OCI-M2 (cell line): ENCODE data around the gene KIF21B.
"Not testable (repeated sequence)": the region's sequence is repeated elsewhere in the genome, so short reads cannot be mapped to it uniquely, and the experiment has no call there.

ENCODE experiments used
- DNase-seq: peaks from one replicate; lab custom pipeline; 2025; ENCODE audit not compliant: unreplicated experiment; lab: John Stamatoyannopoulos, UW

KIF21B gene

DNA sequence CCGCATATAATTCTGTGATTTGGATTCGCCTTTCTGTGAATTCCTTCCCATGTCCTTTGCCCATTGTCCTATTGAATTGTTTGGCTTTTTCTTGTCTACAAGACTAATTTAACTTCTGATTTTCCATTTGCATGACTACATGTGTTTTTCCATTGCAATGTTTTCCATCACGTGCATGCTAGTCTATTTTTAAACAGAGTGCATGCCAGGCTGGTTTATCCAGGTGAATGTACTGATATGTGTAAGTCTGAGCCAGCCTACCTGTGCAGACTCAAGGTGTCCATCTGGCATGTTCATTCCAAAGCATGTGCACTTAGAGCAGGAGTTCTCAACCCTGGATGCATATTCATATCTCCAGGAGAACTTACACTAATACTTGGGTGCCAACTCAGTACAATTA lies 69.1 kb downstream of the KIF21B start:
- DNase-seq: no peak

DNA sequence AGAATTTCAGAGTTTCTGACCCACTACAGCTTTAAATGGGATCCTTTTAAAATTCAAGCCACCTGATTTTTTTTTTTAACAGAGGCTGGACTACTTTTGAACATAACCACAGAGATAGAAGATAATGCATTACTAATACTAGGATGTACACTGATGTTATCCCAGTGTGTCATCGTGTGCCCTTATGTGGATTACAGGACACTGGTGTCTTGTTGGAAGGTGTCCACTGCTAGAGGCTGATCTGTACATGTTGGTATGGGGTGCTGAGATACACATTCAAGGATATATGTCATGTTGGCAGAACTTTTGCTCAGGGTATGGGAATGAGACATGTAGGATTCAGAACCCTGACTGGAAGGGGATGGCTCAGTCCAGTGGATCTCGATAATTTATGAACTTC lies 72.5 kb downstream of the KIF21B start:
- no peak for DNase-seq

GRCh38 chr1:200949626-200950025 lies 73.9 kb downstream of the KIF21B start:
- no peak for DNase-seq

- DNase-seq: no peak
Measured at GRCh38 chr1:200947059-200947566, 76.4 kb downstream of the KIF21B start.

DNA sequence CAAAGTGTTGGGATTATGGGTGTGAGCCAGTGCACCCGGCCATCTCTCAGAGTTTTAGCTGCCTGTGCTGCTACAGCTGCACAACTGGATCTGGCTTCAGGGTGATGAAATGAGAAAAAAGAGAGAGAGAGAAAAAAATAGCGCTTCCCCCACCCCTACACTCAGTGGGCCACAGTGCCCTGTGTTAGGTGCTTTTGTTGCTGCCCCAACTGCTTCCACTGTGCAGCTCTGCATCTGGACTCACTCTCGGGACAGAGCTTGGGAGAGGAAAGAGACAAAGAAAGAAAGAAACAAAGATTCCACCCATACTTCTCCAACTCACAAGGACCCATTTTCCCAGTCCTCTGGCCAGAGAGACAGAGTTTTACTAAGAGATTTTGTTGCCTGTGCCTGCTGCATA lies 78.4 kb downstream of the KIF21B start:
- DNase-seq: no peak

- no peak for DNase-seq
Measured at GRCh38 chr1:200938955-200939354, 84.6 kb downstream of the KIF21B start.

DNA sequence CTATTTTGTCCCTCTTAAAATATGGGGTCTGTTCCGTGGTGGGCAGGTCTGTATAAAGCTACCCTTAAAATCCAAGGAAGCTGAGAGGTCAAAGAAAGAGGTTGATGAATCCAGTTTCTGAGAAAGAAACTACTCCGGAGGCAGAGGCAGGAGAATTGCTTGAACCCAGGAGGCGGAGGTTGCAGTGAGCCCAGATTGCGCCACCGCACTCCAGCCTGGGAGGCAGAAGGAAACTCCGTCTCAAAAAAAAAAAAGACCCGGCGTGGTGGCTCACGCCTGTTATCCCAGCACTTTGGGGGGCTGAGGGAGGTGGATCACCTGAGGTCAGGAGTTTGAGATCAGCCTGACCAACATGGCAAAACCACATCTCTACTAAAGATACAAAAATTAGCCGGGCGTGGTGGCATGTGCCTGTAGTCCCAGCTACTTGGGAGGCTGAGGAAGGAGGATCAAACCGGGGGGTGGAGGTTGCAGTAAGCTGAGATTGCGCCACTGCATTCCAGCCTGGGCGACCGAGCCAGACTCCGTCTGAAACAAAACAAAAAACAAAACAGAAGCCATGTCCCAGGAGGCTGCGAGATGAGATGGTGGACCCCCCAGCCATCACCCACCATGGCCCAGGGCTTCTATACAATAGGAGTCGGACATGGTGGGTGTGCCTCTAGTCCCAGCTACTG lies 88.1 kb downstream of the KIF21B start:
- DNase-seq: not testable (repeated sequence)

GRCh38 chr1:200934676-200935245 lies 88.8 kb downstream of the KIF21B start:
- no peak for DNase-seq

- DNase-seq: no peak
Measured at GRCh38 chr1:200931776-200932175, 91.7 kb downstream of the KIF21B start.

DNA sequence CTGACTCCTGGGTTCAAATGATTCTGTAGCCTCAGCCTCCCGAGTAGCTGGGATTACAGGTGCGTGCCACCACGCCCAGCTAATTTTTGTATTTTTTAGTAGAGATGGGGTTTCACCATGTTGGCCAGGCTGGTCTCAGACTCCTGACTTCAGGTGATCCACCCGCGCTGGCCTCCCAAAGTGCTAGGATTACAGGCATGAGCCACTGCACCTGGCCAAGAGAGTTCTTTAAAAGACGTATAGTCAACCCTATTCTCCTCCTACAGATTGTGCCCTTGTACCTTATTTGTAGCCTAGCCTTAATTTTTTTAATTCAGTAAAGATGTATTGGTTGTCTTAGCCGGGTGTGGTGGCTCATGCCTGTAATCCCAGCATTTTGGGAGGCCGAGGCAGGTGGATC lies 93.2 kb downstream of the KIF21B start:
- DNase-seq: not testable (repeated sequence)

DNA sequence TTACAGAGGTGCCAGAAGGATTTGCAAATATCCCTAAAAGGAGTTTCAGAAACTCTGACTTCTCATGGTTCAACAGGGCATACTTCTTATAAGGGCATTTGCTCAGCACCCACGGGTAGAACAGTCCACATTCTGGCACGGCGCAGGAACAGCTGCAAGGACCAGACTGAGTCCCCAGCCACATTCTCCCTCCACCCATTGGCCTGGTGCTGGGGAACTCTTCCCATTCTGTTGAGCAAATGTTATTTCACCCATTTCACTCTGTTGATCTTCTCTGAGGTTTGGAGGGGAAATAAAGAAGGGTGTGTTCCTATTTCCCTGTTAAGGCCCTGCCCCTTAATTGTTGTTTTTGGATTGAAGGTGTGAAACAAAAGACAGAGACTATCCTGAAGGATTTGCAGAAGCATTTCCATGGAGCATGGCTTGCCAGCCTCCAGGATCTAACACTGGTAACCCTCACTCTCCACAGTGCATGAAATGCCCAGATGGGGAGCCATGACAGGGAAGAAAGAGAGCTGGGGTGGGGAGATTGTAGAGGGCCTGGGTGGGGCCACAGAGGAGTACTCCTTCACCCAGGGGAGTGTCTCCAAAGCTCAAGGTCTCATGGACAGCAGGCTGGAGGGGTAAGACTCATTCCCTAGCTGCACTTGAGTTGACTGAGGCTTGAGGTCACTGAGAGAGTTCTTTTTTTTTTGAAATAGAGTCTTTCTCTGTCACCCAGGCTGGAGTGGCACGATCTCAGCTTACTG lies 93.8 kb downstream of the KIF21B start:
- DNase-seq: no peak

DNA sequence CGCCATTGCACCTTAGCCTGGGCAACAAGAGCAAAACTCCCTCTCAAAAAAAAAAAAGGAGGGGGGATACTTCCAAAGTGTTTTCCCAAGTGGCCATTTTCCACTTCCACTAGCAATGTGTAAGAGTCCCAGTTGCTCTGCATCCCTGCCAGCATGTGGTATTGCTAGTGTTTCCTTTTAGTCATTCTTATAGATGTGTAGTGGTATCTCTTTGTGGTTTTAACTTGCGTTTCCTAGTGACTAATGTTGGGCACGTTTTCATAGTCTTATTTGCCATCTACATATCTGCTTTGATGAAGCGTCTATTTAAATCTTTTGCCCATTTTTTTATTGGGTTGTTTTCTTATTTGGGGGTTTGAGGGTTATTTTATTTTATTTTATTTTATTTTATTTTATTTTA lies 97.7 kb downstream of the KIF21B start:
- no peak for DNase-seq

- no peak for DNase-seq
Measured at GRCh38 chr1:200923601-200924000, 99.9 kb downstream of the KIF21B start.

GRCh38 chr1:200922406-200922805 lies 101.1 kb downstream of the KIF21B start:
- DNase-seq: no peak

GRCh38 chr1:200921571-200922110 lies 101.9 kb downstream of the KIF21B start:
- DNase-seq: no peak
